IPS-18c (cell line): ENCODE data around the gene WBP1.

Experiments
- H3K4me3 ChIP-seq: 2 replicates; pipeline ENCODE4 v1.7.0; 2013; ENCODE audit warnings: low read depth, mild to moderate bottlenecking, low read length, moderate library complexity; ENCODE audit not compliant: insufficient read depth
- H3K9me3 ChIP-seq: one replicate; pipeline ENCODE4 v1.6.1; 2013; ENCODE audit warnings: mild to moderate bottlenecking, low read length, moderate library complexity; ENCODE audit not compliant: control insufficient read depth, insufficient read depth

WBP1 gene

GRCh38 chr2:74424139-74424992, 33.9 kb upstream of the WBP1 start:
- Histone ChIP-seq H3K4me3 (no peak overlapping the region), H3K9me3 (no peaks in the 10 kb centered on the region)

GRCh38 chr2:74424995-74425406, 33.2 kb upstream of the WBP1 start:
- no peak overlapping the region for H3K4me3 ChIP-seq

GRCh38 chr2:74425523-74425922, 32.7 kb upstream of the WBP1 start:
- Histone ChIP-seq H3K4me3 (no peak overlapping the region), H3K9me3 (no peaks in the 10 kb centered on the region)

More at GRCh38 chr2:74424995-74425406, 33.2 kb upstream of the WBP1 start:
- H3K9me3 ChIP-seq: no peaks in the 10 kb centered on the region

GRCh38 chr2:74426181-74426758, 32.0 kb upstream of the WBP1 start:
- Histone ChIP-seq H3K4me3 (no peak overlapping the region), H3K9me3 (no peaks in the 10 kb centered on the region)

GRCh38 chr2:74427551-74427950, 30.7 kb upstream of the WBP1 start:
- Histone ChIP-seq H3K9me3 (no peaks in the 10 kb centered on the region), H3K4me3 (no peak overlapping the region)

GRCh38 chr2:74428675-74429074, 29.6 kb upstream of the WBP1 start:
- Histone ChIP-seq H3K9me3 (no peaks in the 10 kb centered on the region), H3K4me3 (no peak overlapping the region)

- H3K9me3 ChIP-seq: no peaks in the 10 kb centered on the region
- H3K4me3 ChIP-seq: no peak overlapping the region
Observed at GRCh38 chr2:74429487-74430451, 28.5 kb upstream of the WBP1 start.

- H3K4me3 ChIP-seq: no peak overlapping the region
- no peaks in the 10 kb centered on the region for H3K9me3 ChIP-seq
Observed at GRCh38 chr2:74430502-74430901, 27.7 kb upstream of the WBP1 start.

- H3K9me3 ChIP-seq: no peaks in the 10 kb centered on the region
- H3K4me3 ChIP-seq: no peak overlapping the region
Observed at GRCh38 chr2:74436111-74436805, 22.0 kb upstream of the WBP1 start.

GRCh38 chr2:74436848-74437695, 21.2 kb upstream of the WBP1 start:
- H3K4me3 ChIP-seq: no peak overlapping the region
- no peaks in the 10 kb centered on the region for H3K9me3 ChIP-seq

GRCh38 chr2:74438248-74438647, 20.0 kb upstream of the WBP1 start:
- H3K4me3 ChIP-seq: no peak overlapping the region; the same call in 1 of the 2 replicates
- no peaks in the 10 kb centered on the region for H3K9me3 ChIP-seq

- H3K4me3 ChIP-seq: peak overlapping the region; percentile 92
- no peaks in the 10 kb centered on the region for H3K9me3 ChIP-seq
Observed at GRCh38 chr2:74439373-74439772, 18.9 kb upstream of the WBP1 start.

- H3K9me3 ChIP-seq: no peaks in the 10 kb centered on the region
- peak overlapping the region; percentile 92 for H3K4me3 ChIP-seq
Observed at GRCh38 chr2:74439803-74440377, 18.3 kb upstream of the WBP1 start.

GRCh38 chr2:74440378-74441169, 17.7 kb upstream of the WBP1 start:
- peak overlapping the region; percentile 92 for H3K4me3 ChIP-seq
- H3K9me3 ChIP-seq: no peaks in the 10 kb centered on the region

GRCh38 chr2:74441170-74441689, 17.0 kb upstream of the WBP1 start:
- Histone ChIP-seq H3K9me3 (no peaks in the 10 kb centered on the region), H3K4me3 (peak overlapping the region; percentile 92)
